Neural progenitor cell (in vitro differentiated cells): ENCODE measurements around the gene LRP1.

Experiments
- CTCF ChIP-seq: fragments of 200-600 bp; sonication (generic); IDR thresholded peaks from 2 replicates; pipeline ENCODE4 v1.5.1; 2017; ENCODE audit warnings: antibody characterized with exemption, mild to moderate bottlenecking
- EZH2 ChIP-seq: fragments of 200-600 bp; sonication (generic); IDR thresholded peaks from 2 replicates; pipeline ENCODE4 v1.6.1; 2017; ENCODE audit warnings: antibody characterized with exemption, mild to moderate bottlenecking, moderate library complexity

- TF ChIP-seq CTCF = no peak
- no peak for TF ChIP-seq EZH2
Observed at GRCh38 chr12:57099047-57099714, 29.1 kb upstream of the LRP1 start.
